MCF 10A (cell line): Measurements from ENCODE around the gene WNT16. TPM values are rescaled to one million over a fixed set of nuclear protein-coding genes. Genes with fewer than 3 reads are reported as not detected.

Source experiments
- BruUV-seq: library from RNA; stranded (reverse); fragments of 400-500 nt; replicated peaks from 2 replicates; lab custom pipeline; 2021; lab: Mats Ljungman, UMichigan
- CTCF ChIA-PET: fragments of 300-600 bp; sonication (Branson Sonifier 250); formaldehyde crosslinking; extraction: SDS; loops from one replicate; lab custom pipeline; 2021; ENCODE audit warnings: antibody characterized with exemption, inconsistent platforms; lab: Yijun Ruan, JAX
- POLR2A ChIA-PET: fragments of 300-600, 350-650 bp; sonication (Branson Sonifier 250); formaldehyde crosslinking; extraction: SDS; loops from one replicate; lab custom pipeline; 2020; ENCODE audit warnings: antibody characterized with exemption, inconsistent platforms; lab: Yijun Ruan, JAX
- DNase-seq: peaks from one replicate; pipeline ENCODE4 v3.0.0-alpha.2; 2018; ENCODE audit not compliant: unreplicated experiment
- H3K27ac Mint-ChIP-seq: one replicate; pipeline ENCODE4 v1.8.0; 2022; ENCODE audit warnings: mild to moderate bottlenecking, low read depth, mixed read lengths; ENCODE audit not compliant: unreplicated experiment
- H3K27me3 Mint-ChIP-seq: one replicate; pipeline ENCODE4 v1.8.0; 2022; ENCODE audit warnings: mixed read lengths; ENCODE audit not compliant: insufficient read depth, unreplicated experiment
- H3K36me3 Mint-ChIP-seq: one replicate; pipeline ENCODE4 v1.8.0; 2022; ENCODE audit warnings: mild to moderate bottlenecking, moderate library complexity, mixed read lengths; ENCODE audit not compliant: insufficient read depth, unreplicated experiment
- H3K4me1 Mint-ChIP-seq: one replicate; pipeline ENCODE4 v1.8.0; 2022; ENCODE audit warnings: mixed read lengths; ENCODE audit not compliant: insufficient read depth, unreplicated experiment
- H3K4me3 Mint-ChIP-seq: one replicate; pipeline ENCODE4 v1.8.0; 2022; ENCODE audit warnings: mild to moderate bottlenecking, moderate library complexity, mixed read lengths; ENCODE audit not compliant: unreplicated experiment
- H3K9me3 Mint-ChIP-seq: one replicate; pipeline ENCODE4 v1.8.0; 2022; ENCODE audit warnings: mixed read lengths; ENCODE audit not compliant: unreplicated experiment
- CTCF ChIP-seq: fragments of 200-600 bp; IDR thresholded peaks from one replicate; pipeline ENCODE4 v1.8.0; 2022; ENCODE audit warnings: antibody characterized with exemption, mild to moderate bottlenecking; ENCODE audit not compliant: unreplicated experiment
- intact Hi-C: fragments of 100-400 bp; cut with micrococcal nuclease; formaldehyde crosslinking; loops from 2 replicates; pipeline ENCODE4 v1.14.1; 2022
- total RNA-seq: library from RNA; stranded (reverse); gene quantifications from 2 replicates; pipeline ENCODE4 v1.2.3, GENCODE V29; 2022

The WNT16 gene
- total RNA-seq, 1 experiment from 2014 or later = not detected

GRCh38 chr7:121303422-121304101, 25.2 kb upstream of the WNT16 start:
- H3K4me1 Mint-ChIP-seq = peaks cover 7% of the 10 kb centered on the region
- POLR2A ChIA-PET = no interaction called here
- H3K9me3 Mint-ChIP-seq = no peaks in the 10 kb centered on the region
- no peak for DNase-seq
- no TSS peak for BruUV-seq
- no peak overlapping the region for H3K27ac Mint-ChIP-seq
- H3K4me3 Mint-ChIP-seq = no peak overlapping the region
- no peak for TF ChIP-seq CTCF
- intact Hi-C loops = no loop called here
- CTCF ChIA-PET = no interaction called here
- H3K27me3 Mint-ChIP-seq = no peaks in the 10 kb centered on the region
- H3K36me3 Mint-ChIP-seq = no peaks in the 10 kb centered on the region

- POLR2A ChIA-PET = no interaction called here
- CTCF ChIA-PET = interaction anchor here (0.8 to 1.2 kb wide), 2 partner anchors 9 to 22 kb away, joined by 3 to 4 read pairs; no protein-coding TSS in a partner anchor
- no peak for DNase-seq
- H3K27ac Mint-ChIP-seq = no peak overlapping the region
- no peaks in the 10 kb centered on the region for H3K9me3 Mint-ChIP-seq
- no peak for TF ChIP-seq CTCF
- H3K4me3 Mint-ChIP-seq = no peak overlapping the region
- BruUV-seq = no TSS peak
- peaks cover 5% of the 10 kb centered on the region for H3K27me3 Mint-ChIP-seq
- no peaks in the 10 kb centered on the region for H3K36me3 Mint-ChIP-seq
- H3K4me1 Mint-ChIP-seq = peaks cover 7% of the 10 kb centered on the region
- intact Hi-C loops = no loop called here
Measured at GRCh38 chr7:121304102-121304658, 24.6 kb upstream of the WNT16 start.

DNA sequence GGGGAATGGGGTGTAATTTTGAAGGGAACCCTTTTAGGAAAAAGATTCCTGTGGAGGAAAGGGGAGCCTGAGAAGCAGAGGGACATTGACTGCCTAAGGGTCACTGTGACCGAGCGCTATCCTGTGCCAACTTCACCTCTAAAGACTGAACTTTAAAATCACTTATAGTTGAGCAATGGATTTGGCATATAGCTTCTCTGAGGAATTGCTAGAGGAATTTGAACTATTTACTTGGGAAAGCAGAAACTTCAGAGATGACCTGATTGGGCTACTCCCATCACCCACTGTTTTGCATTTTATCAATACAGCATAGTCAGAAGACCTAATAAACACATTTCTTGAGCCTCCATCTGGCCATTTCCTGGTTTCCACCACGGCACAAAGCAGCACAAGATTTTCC, 23.7 kb upstream of the WNT16 start:
- peaks cover 7% of the 10 kb centered on the region for H3K9me3 Mint-ChIP-seq
- no peak overlapping the region for H3K27ac Mint-ChIP-seq
- intact Hi-C loops = no loop called here
- ChIA-PET CTCF (interaction anchor here (0.8 to 1.2 kb wide), 2 partner anchors 10 to 21 kb away, joined by 3 to 4 read pairs; no protein-coding TSS in a partner anchor), POLR2A (no interaction called here)
- peaks cover 7% of the 10 kb centered on the region for H3K4me1 Mint-ChIP-seq
- H3K36me3 Mint-ChIP-seq = no peaks in the 10 kb centered on the region
- no peak for TF ChIP-seq CTCF
- peaks cover 14% of the 10 kb centered on the region for H3K27me3 Mint-ChIP-seq
- BruUV-seq = no TSS peak
- no peak for DNase-seq
- H3K4me3 Mint-ChIP-seq = no peak overlapping the region

DNA sequence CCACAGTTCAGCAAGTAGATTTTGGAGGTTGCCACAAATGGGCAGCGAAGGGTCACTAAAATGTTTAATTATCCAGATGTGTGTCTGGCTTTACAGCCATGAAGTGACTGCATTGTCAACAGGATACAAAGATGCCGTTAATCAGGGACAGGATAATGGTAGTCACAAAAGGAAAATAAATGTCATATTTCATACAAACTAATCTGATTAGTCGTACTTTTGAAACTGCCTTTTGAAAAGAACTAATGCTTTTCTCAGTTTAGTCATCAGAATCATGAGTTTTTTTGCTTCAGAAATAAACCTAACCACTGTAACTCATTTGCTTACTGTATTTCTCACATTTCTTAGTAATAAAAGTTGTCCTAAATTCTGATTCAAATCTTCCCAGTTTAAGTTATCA, 22.2 kb upstream of the WNT16 start:
- Mint-ChIP-seq H3K4me1 (peaks cover 3% of the 10 kb centered on the region), H3K27me3 (peaks cover 14% of the 10 kb centered on the region), H3K4me3 (no peak overlapping the region), H3K36me3 (no peaks in the 10 kb centered on the region), H3K9me3 (peaks cover 8% of the 10 kb centered on the region), H3K27ac (no peak overlapping the region)
- ChIA-PET CTCF (interaction anchor here (0.6 to 0.7 kb wide), 2 partner anchors 12 to 568 kb away, joined by 3 to 5 read pairs; no protein-coding TSS in a partner anchor), POLR2A (no interaction called here)
- no peak for DNase-seq
- intact Hi-C loops = no loop called here
- TF ChIP-seq CTCF = no peak
- BruUV-seq = no TSS peak
